ENCODE data around the gene BCCIP.

GRCh38 chr10:125824736-125825135 lies 1.4 kb downstream of the BCCIP start:
- TF ChIP-seq EZH2 (IDR thresholded peaks at IDR 0.05; ENCODE audit: borderline replicate concordance, insufficient read depth, low read depth, low read length, poor library complexity, severe bottlenecking), result no peak
- TF ChIP-seq CTCF (IDR thresholded peaks at IDR 0.05), result no peak

Data from B cell (primary cell).